Stomach (tissue), 9 donors: ENCODE measurements around the gene C20orf202. TPM values are rescaled to one million over a fixed set of nuclear protein-coding genes. Genes with fewer than 3 reads are reported as not detected.
A peak's percentile ranks its signal among the peaks of the same experiment; 100 is the strongest.

Source experiments
- DNase-seq, 2 donors: peaks; one replicate each; pipeline versions ENCODE4 v3.0.0 to v3.0.0-alpha.2; 2013 to 2019
- H3K27ac ChIP-seq, 5 donors: fragments of 200-600 bp in 4 of 5; sonication (generic) in 4 of 5; one replicate each; pipeline ENCODE4 v1.5.1; 2013 to 2019; ENCODE audit warnings: mild to moderate bottlenecking in 1 of 5, moderate library complexity in 1 of 5
- H3K27me3 ChIP-seq, 3 donors: fragments of 200-600 bp; sonication (generic); one replicate each; pipeline ENCODE4 v1.5.1; 2017 to 2019; ENCODE audit warnings: mixed run types in 1 of 3
- H3K36me3 ChIP-seq, 4 donors: fragments of 200-600 bp; sonication (generic); 1 replicate in 3 of 4; 2 replicates in 1 of 4; pipeline ENCODE4 v1.5.1; 2016 to 2019
- H3K4me1 ChIP-seq, 4 donors: fragments of 200-600 bp; sonication (generic); one replicate each; pipeline ENCODE4 v1.5.1; 2016 to 2019
- H3K4me3 ChIP-seq, 4 donors: fragments of 200-600 bp; sonication (generic) in 3 of 4; one replicate each; pipeline ENCODE4 v1.5.1; 2016 to 2019; ENCODE audit warnings: mild to moderate bottlenecking in 1 of 4
- H3K9me3 ChIP-seq, 4 donors: fragments of 200-600 bp; sonication (generic); one replicate each; pipeline ENCODE4 v1.5.1; 2016 to 2019
- CTCF ChIP-seq, 7 experiments: fragments of 450-650 bp in 4 of 7; fragments of 200-600 bp in 3 of 7; sonication (generic) in 3 of 7; IDR thresholded peaks; one replicate each; pipeline ENCODE4 v1.5.1; 2016 to 2019; ENCODE audit warnings: antibody characterized with exemption in 7 of 7, control low read depth in 2 of 7, mild to moderate bottlenecking in 1 of 7
- EP300 ChIP-seq: sonication (generic); formaldehyde crosslinking; IDR thresholded peaks from one replicate; pipeline ENCODE4 v1.6.1; 2017; ENCODE audit warnings: antibody characterized with exemption
- POLR2A ChIP-seq, 4 donors: fragments of 450-650 bp; IDR thresholded peaks; one replicate each; pipeline ENCODE4 v1.6.1; 2016; ENCODE audit warnings: antibody characterized with exemption in 4 of 4, control low read depth in 2 of 4, mild to moderate bottlenecking in 1 of 4, moderate library complexity in 1 of 4
- POLR2AphosphoS5 ChIP-seq, 3 donors: sonication (generic); formaldehyde crosslinking; IDR thresholded peaks; one replicate each; pipeline ENCODE4 v1.6.1; 2016; ENCODE audit warnings: antibody characterized with exemption in 3 of 3
- WGBS, 5 donors: extraction: QIAGEN DNeasy Blood & Tissue Kit in 3 of 5; methylation state at CpG; one replicate each; pipeline versions ENCODE4 v1.1.5 to v1.1.7; 2013 to 2018; 5-methylcytosine and 5-hydroxymethylcytosine counted together
- intact Hi-C: fragments of 100-400 bp; cut with DNase I; formaldehyde crosslinking; loops from one replicate; pipeline ENCODE4 v1.15.1; 2023; ENCODE audit warnings: low total_unique reads
- polyA plus RNA-seq, 3 donors: library from polyadenylated mRNA; stranded (reverse); fragments of 200-250 nt; gene quantifications; one replicate each; pipeline ENCODE4 v1.2.3, GENCODE V29; 2013
- total RNA-seq, 5 donors: library from RNA; depleted of rRNA; stranded (reverse); fragments of >200 nt; gene quantifications; one replicate each; pipeline versions ENCODE4 v1.1.0 to v1.2.3, GENCODE V29; 2014 to 2016
- donor health status: healthy with polysubstance abuse.
- donor health status: Bipolar disorder and iron deficiency.
- donor health status: healthy.

Gene C20orf202
- total and polyA plus RNA-seq, 8 donors: 0.05 TPM; not detected in 7

- Histone ChIP-seq H3K4me1 (peaks cover 12 to 23% (median 21%) of the 10 kb centered on the region in 4 donors), H3K27ac (no peak overlapping the region), H3K9me3 (no peaks in the 10 kb centered on the region), H3K4me3 (no peak overlapping the region), H3K27me3 (peaks cover 0 to 37% (median 15%) of the 10 kb centered on the region in 3 donors), H3K36me3 (no peaks in the 10 kb centered on the region)
- intact Hi-C loops: no loop called here
- no peak for TF ChIP-seq POLR2A (IDR thresholded peaks at IDR 0.05)
- no peak for TF ChIP-seq EP300
- TF ChIP-seq POLR2AphosphoS5 (IDR thresholded peaks at IDR 0.05): no peak
- no peak for TF ChIP-seq CTCF (IDR thresholded peaks at IDR 0.05)
- 82 to 86% (median 83%) methylated on average over 19 to 20 of the region's 20 CpGs for WGBS, 5 donors
- DNase-seq: no peak
Measured at GRCh38 chr20:1224205-1224890, 21.1 kb downstream of the C20orf202 start.

GRCh38 chr20:1225263-1225782 is 22.1 kb downstream of the C20orf202 start:
- Histone ChIP-seq H3K27me3 (peaks cover 0 to 47% (median 15%) of the 10 kb centered on the region in 3 donors), H3K27ac (peak overlapping the region in 2 of 5 donors; percentile 44 to 47), H3K4me3 (peak overlapping the region; percentile 42 to 74 (median 72)), H3K36me3 (no peaks in the 10 kb centered on the region), H3K9me3 (no peaks in the 10 kb centered on the region), H3K4me1 (peaks cover 12 to 23% (median 21%) of the 10 kb centered on the region in 4 donors)
- TF ChIP-seq POLR2AphosphoS5 (IDR thresholded peaks at IDR 0.05) (no peak), POLR2A (IDR thresholded peaks at IDR 0.05) (no peak), EP300 (no peak), CTCF (IDR thresholded peaks at IDR 0.05) (no peak)
- intact Hi-C loops: no loop called here
- no peak for DNase-seq
- WGBS, 5 donors: 2 to 7% (median 4%) methylated on average over 18 to 30 of the region's 30 CpGs

- Histone ChIP-seq H3K27me3 (peaks cover 0 to 51% (median 15%) of the 10 kb centered on the region in 3 donors), H3K27ac (peak within 1 kb of the TSS; percentile 44 to 74 (median 54)), H3K4me1 (peaks cover 12 to 23% (median 21%) of the 10 kb centered on the region in 4 donors), H3K9me3 (no peaks in the 10 kb centered on the region), H3K36me3 (no peaks in the 10 kb centered on the region), H3K4me3 (peak within 1 kb of the TSS; percentile 70 to 74 (median 72))
- DNase-seq: peak; percentile 84 to 86
- intact Hi-C loops: no loop called here
- TF ChIP-seq EP300: no peak
- peak in 1 of 3 donors; percentile 23 for TF ChIP-seq POLR2AphosphoS5 (IDR thresholded peaks at IDR 0.05)
- 0 to 7% (median 2%) methylated on average over 18 to 85 of the region's 88 CpGs for WGBS, 5 donors
Measured at GRCh38 chr20:1225783-1226654, 22.8 kb downstream of the C20orf202 start, which contains the start of gene RAD21L1. Gene RAD21L1 (plus strand): TSS chr20:1226044. CDS start chr20:1228454, 2,410 bp downstream.

- Histone ChIP-seq H3K27me3 (peaks cover 0 to 55% (median 15%) of the 10 kb centered on the region in 3 donors), H3K4me3 (no peak overlapping the region), H3K4me1 (peaks cover 12 to 23% (median 21%) of the 10 kb centered on the region in 4 donors), H3K27ac (no peak overlapping the region), H3K9me3 (no peaks in the 10 kb centered on the region), H3K36me3 (no peaks in the 10 kb centered on the region)
- intact Hi-C loops: no loop called here
- TF ChIP-seq POLR2A (IDR thresholded peaks at IDR 0.05): no peak
- TF ChIP-seq POLR2AphosphoS5 (IDR thresholded peaks at IDR 0.05): no peak
- no peak for TF ChIP-seq EP300
- TF ChIP-seq CTCF (IDR thresholded peaks at IDR 0.05): no peak
- 79 to 92% (median 90%) methylated on average over 3 of the region's 3 CpGs for WGBS, 5 donors
- no peak for DNase-seq
Measured at GRCh38 chr20:1229541-1229940, 26.3 kb downstream of the C20orf202 start.
